ENCODE results near the gene PTCH2. TPM values are rescaled to one million over a fixed set of nuclear protein-coding genes. Genes with fewer than 3 reads are reported as not detected.
"Not testable (repeated sequence)": the region's sequence is repeated elsewhere in the genome, so short reads cannot be mapped to it uniquely, and the experiment has no call there.

Gene PTCH2
- total RNA-seq, 1 donor from 2014 or later, result 1.6 TPM

DNA sequence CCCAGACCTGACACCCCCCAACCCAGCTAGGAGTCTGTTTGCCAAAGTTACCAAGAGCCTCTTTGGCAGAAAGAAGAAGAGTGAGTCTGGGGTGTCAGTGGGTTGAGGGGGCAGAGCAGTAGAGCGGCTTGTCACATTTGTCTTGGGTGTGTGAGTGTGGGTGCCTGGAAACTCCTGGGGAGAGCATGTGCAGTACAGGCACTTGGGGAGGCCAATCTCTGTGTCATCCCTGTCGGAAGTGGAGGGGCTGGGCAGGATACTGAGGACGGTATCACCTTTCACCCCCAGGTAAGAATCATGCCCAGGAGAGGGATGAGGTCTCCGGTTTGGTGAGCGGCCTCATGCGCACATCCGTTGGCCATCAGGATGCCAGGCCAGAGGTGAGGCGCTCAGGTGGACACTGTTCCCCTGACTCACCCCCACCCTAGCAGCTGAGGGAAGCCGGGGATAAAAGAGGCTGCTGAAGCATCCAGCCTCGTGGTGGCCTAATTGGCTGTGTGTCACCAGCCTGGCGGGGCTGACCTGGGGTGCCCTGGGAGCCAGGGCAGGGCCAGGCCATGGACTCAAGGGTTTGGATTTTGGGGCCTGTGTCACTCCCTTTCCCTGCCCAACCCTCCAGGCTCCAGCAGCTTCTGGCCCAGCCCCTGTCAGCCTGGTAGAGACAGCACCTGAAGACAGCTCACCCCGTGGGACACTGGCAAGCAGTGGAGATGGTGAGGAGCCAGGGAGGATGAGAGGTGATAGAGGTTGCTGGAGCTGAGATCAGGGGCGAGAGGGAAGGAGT, 39.5 kb downstream of the PTCH2 start:
- H3K27me3 ChIP-seq (ENCODE audit: control insufficient read depth in 3 of 3, insufficient read depth in 3 of 3, low read length in 3 of 3), result no peaks in the 10 kb centered on the region
- H3K36me3 ChIP-seq (ENCODE audit: control insufficient read depth in 3 of 3, insufficient read depth in 3 of 3, low read length in 3 of 3), result peaks cover 23 to 38% (median 30%) of the 10 kb centered on the region in 3 donors
- H3K4me1 ChIP-seq (ENCODE audit: control insufficient read depth in 3 of 3, insufficient read depth in 3 of 3, low read length in 3 of 3), result peaks cover 41 to 77% (median 70%) of the 10 kb centered on the region in 3 donors
- H3K9me3 ChIP-seq (ENCODE audit: control insufficient read depth in 3 of 3, low read length in 3 of 3), result no peaks in the 10 kb centered on the region
- H3K4me3 ChIP-seq (ENCODE audit: low read length in 3 of 3), result no peak overlapping the region
- peak overlapping the region; percentile 55 for H3K27ac ChIP-seq (ENCODE audit: low read depth, low read length)
- H3K9ac ChIP-seq (ENCODE audit: low read depth in 1 of 3, low read length in 3 of 3), result peak overlapping the region in 2 of 3 donors; percentile 7 to 40

DNA sequence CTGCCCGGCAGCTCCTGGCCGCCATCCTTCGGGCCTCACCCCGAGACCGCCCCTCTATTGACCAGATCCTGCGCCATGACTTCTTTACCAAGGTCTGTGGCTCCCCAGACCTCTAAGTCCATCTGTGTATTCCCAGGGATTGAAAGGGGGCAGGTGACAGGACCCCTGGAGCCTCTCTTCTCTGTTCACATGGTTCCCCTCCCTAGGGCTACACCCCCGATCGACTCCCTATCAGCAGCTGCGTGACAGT, 40.1 kb downstream of the PTCH2 start:
- Histone ChIP-seq H3K36me3 (ENCODE audit: control insufficient read depth in 3 of 3, insufficient read depth in 3 of 3, low read length in 3 of 3) (peaks cover 23 to 38% (median 30%) of the 10 kb centered on the region in 3 donors), H3K4me1 (ENCODE audit: control insufficient read depth in 3 of 3, insufficient read depth in 3 of 3, low read length in 3 of 3) (peaks cover 37 to 71% (median 64%) of the 10 kb centered on the region in 3 donors), H3K4me3 (ENCODE audit: low read length in 3 of 3) (no peak overlapping the region), H3K9me3 (ENCODE audit: control insufficient read depth in 3 of 3, low read length in 3 of 3) (no peaks in the 10 kb centered on the region), H3K9ac (ENCODE audit: low read depth in 1 of 3, low read length in 3 of 3) (peak overlapping the region in 1 of 3 donors; percentile 7), H3K27me3 (ENCODE audit: control insufficient read depth in 3 of 3, insufficient read depth in 3 of 3, low read length in 3 of 3) (no peaks in the 10 kb centered on the region), H3K27ac (ENCODE audit: low read depth, low read length) (peak overlapping the region; percentile 55)

DNA sequence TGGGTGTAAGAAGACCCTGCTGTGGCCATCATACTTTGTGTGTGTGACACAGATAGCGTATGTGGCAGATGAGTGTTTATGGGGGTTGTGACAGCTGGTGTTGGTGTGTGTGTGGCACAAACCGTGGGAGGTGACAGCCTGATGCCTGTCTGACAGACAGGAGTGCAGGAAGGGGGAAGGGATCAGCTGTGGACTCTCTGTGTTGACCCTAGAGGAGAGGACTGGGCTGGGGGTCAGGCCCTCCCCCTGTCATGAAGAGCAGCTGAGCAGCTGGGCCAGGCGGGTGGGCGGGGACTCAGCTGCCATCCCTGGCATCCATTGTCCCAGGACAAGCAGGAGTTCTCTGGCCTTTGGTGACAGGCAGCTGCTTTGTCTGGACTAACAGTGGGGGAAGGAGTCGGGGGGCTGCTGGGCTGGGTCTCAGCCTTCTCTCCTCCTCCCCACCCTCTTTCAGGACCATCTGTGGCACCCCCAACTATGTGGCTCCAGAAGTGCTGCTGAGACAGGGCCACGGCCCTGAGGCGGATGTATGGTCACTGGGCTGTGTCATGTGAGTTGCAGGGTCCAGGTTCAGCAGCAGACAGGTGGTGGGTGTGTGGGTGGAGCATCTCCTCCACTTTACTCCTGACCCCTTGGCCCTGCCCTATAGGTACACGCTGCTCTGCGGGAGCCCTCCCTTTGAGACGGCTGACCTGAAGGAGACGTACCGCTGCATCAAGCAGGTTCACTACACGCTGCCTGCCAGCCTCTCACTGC, 40.6 kb downstream of the PTCH2 start:
- H3K27ac ChIP-seq (ENCODE audit: low read depth, low read length), result peak overlapping the region; percentile 55
- H3K9me3 ChIP-seq (ENCODE audit: control insufficient read depth in 3 of 3, low read length in 3 of 3), result no peaks in the 10 kb centered on the region
- no peaks in the 10 kb centered on the region for H3K27me3 ChIP-seq (ENCODE audit: control insufficient read depth in 3 of 3, insufficient read depth in 3 of 3, low read length in 3 of 3)
- peak overlapping the region; percentile 59 to 79 (median 60) for H3K4me3 ChIP-seq (ENCODE audit: low read length in 3 of 3)
- peaks cover 32 to 66% (median 59%) of the 10 kb centered on the region in 3 donors for H3K4me1 ChIP-seq (ENCODE audit: control insufficient read depth in 3 of 3, insufficient read depth in 3 of 3, low read length in 3 of 3)
- peak overlapping the region; percentile 16 to 70 (median 54) for H3K9ac ChIP-seq (ENCODE audit: low read depth in 1 of 3, low read length in 3 of 3)
- peaks cover 23 to 38% (median 30%) of the 10 kb centered on the region in 3 donors for H3K36me3 ChIP-seq (ENCODE audit: control insufficient read depth in 3 of 3, insufficient read depth in 3 of 3, low read length in 3 of 3)

DNA sequence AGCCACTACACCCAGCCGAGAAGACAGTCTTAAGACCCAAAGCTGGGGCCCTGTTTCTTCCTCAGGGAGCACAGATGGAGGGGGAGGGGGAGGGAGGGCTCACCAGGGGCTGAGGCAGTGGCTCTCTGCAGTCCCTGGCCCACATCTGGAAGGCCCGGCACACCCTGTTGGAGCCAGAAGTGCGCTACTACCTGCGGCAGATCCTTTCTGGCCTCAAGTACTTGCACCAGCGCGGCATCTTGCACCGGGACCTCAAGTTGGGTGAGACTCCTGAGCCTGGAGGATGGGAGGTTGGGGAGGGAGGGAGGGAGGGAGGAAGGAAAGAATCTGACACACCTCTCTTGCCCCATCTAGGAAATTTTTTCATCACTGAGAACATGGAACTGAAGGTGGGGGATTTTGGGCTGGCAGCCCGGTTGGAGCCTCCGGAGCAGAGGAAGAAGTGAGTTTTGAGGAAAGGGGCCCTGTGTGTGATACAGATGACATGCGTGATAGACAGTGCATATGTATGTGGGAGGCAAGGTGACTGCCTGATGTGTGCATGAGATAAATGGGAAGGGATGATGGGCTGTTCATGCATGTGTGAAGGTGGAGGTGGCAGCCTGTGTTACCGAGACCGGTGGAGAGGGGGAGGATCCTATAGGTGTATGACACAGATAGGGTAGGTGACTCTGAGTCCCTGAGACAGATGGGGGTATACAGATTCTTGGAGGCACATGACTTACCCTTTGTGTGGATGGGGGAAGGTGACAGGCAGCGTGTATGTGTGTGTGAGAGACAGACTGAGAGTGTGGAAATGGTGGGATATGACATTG, 41.4 kb downstream of the PTCH2 start:
- Histone ChIP-seq H3K4me1 (ENCODE audit: control insufficient read depth in 3 of 3, insufficient read depth in 3 of 3, low read length in 3 of 3) (peaks cover 24 to 59% (median 52%) of the 10 kb centered on the region in 3 donors), H3K36me3 (ENCODE audit: control insufficient read depth in 3 of 3, insufficient read depth in 3 of 3, low read length in 3 of 3) (peaks cover 23 to 38% (median 27%) of the 10 kb centered on the region in 3 donors), H3K27me3 (ENCODE audit: control insufficient read depth in 3 of 3, insufficient read depth in 3 of 3, low read length in 3 of 3) (no peaks in the 10 kb centered on the region), H3K4me3 (ENCODE audit: low read length in 3 of 3) (peak overlapping the region; percentile 59 to 79 (median 60)), H3K27ac (ENCODE audit: low read depth, low read length) (peak overlapping the region; percentile 55), H3K9ac (ENCODE audit: low read depth in 1 of 3, low read length in 3 of 3) (peak overlapping the region; percentile 16 to 70 (median 54)), H3K9me3 (ENCODE audit: control insufficient read depth in 3 of 3, low read length in 3 of 3) (no peaks in the 10 kb centered on the region)

DNA sequence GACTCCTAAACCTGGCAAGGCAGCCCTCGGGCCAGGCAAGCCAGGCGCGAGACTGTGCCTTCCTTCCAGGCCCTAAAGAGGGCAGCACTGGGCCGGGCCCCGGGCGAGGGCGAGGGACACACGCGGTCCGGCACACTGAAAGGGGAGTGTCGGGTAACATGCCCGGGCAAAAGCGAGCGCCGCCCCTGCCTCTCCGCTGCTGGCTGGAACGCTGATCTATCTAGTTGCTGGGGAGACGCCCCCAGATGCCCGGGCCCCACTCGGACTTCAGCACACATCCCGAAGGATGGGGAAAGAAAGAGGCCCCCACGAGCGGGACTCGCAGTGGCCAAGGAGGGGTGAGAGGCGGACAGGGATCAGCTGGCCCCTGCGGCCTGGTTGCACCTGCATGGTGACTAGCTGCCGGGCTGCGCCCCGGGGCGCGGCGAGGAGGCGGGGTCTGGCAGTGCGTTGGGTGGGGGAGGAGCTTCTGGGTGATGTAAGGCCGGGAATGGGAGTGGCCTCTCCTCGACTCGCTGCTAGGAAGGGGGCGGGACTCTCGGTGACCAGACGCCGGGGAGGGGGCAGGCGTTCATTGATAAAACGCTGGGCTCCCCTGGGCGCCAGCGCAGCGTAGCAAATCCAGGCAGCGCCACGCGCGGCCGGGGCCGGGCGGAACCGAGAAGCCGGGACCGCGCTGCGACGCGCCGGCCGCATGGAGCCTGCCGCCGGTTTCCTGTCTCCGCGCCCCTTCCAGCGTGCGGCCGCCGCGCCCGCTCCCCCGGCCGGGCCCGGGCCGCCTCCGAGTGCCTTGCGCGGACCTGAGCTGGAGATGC, 43.1 kb downstream of the PTCH2 start, which contains the start of gene PLK3:
TSS of gene PLK3 (plus strand) at position 608 of the 815 bp plus-strand sequence. CDS start at position 695, 87 bp downstream.
- Histone ChIP-seq H3K36me3 (ENCODE audit: control insufficient read depth in 3 of 3, insufficient read depth in 3 of 3, low read length in 3 of 3) (peaks cover 17 to 28% (median 19%) of the 10 kb centered on the region in 3 donors), H3K27ac (ENCODE audit: low read depth, low read length) (peak within 1 kb of the TSS; percentile 93), H3K4me1 (ENCODE audit: control insufficient read depth in 3 of 3, insufficient read depth in 3 of 3, low read length in 3 of 3) (peaks cover 17 to 45% (median 37%) of the 10 kb centered on the region in 3 donors), H3K9me3 (ENCODE audit: control insufficient read depth in 3 of 3, low read length in 3 of 3) (no peaks in the 10 kb centered on the region), H3K9ac (ENCODE audit: low read depth in 1 of 3, low read length in 3 of 3) (peak within 1 kb of the TSS; percentile 83 to 92 (median 88)), H3K4me3 (ENCODE audit: low read length in 3 of 3) (peak within 1 kb of the TSS; percentile 77 to 78 (median 78)), H3K27me3 (ENCODE audit: control insufficient read depth in 3 of 3, insufficient read depth in 3 of 3, low read length in 3 of 3) (no peaks in the 10 kb centered on the region)

DNA sequence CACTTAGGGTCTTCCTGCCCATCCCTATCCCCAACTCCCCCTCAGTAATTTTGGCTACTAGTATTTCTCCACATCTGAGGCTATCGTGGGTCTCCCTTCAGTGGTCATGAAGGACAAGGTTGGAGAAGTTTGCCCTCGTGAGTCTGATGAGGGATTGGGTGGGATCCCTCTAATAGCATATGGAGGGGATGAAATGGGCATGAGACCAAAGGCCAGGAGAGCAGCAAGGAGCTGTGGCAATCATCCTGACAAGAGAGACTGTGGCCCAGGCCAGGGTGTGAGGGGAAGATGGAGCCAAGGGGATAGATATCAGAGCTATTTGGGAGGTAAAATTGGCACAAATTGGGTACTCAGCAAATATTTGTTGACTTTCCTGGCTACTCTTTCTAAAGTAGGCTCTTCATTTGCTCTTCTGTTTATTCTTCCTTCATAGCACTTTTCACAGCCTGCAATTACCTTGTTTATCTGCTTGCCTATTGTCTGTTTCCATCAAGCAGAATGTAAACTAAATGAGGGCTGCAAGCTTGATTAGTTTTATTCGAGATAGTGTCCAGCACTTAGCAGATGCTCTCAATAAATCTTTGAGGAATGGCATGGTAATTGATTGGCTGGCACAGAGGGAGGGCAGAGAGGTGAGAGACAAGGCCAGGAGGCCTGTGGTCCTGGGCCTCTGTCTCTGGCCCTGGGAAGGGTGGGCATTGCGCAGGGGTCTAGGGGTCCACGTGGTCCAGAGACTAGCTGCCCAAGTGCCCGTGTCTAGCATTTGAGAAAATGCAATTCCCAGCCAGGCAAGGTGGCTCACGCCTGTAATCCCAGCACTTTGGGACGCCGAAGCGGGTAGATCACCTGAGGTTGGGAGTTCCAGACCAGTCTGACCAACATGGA, 44.3 kb downstream of the PTCH2 start:
- H3K36me3 ChIP-seq (ENCODE audit: control insufficient read depth in 3 of 3, insufficient read depth in 3 of 3, low read length in 3 of 3), result peaks cover 7 to 18% (median 13%) of the 10 kb centered on the region in 3 donors
- no peaks in the 10 kb centered on the region for H3K27me3 ChIP-seq (ENCODE audit: control insufficient read depth in 3 of 3, insufficient read depth in 3 of 3, low read length in 3 of 3)
- H3K4me1 ChIP-seq (ENCODE audit: control insufficient read depth in 3 of 3, insufficient read depth in 3 of 3, low read length in 3 of 3), result peaks cover 17 to 39% (median 29%) of the 10 kb centered on the region in 3 donors
- peak overlapping the region; percentile 93 for H3K27ac ChIP-seq (ENCODE audit: low read depth, low read length)
- H3K9ac ChIP-seq (ENCODE audit: low read depth in 1 of 3, low read length in 3 of 3), result no peak overlapping the region
- no peaks in the 10 kb centered on the region for H3K9me3 ChIP-seq (ENCODE audit: control insufficient read depth in 3 of 3, low read length in 3 of 3)
- no peak overlapping the region for H3K4me3 ChIP-seq (ENCODE audit: low read length in 3 of 3)

DNA sequence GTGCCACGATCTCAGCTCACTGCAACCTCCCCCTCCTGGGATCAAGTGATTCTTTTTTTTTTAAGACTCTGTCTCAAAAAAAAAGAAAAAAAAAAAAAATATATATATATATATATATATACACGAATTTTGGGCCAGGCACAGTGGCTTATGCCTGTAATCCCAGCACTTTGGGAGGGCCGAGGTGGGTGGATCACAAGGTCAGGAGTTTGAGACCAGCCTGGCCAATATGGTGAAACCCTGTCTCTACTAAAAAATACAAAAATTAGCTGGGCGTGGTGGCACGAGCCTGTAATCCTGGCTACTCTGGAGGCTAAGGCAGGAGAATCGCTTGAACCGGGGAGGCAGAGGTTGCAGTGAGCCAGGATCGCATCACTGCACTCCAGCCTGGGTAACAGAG, 45.2 kb downstream of the PTCH2 start:
- H3K27ac ChIP-seq (ENCODE audit: low read depth, low read length); H3K9ac ChIP-seq (ENCODE audit: low read depth in 1 of 3, low read length in 3 of 3); H3K27me3 ChIP-seq (ENCODE audit: control insufficient read depth in 3 of 3, insufficient read depth in 3 of 3, low read length in 3 of 3); H3K9me3 ChIP-seq (ENCODE audit: control insufficient read depth in 3 of 3, low read length in 3 of 3); H3K4me3 ChIP-seq (ENCODE audit: low read length in 3 of 3): not testable (repeated sequence)
- H3K36me3 ChIP-seq (ENCODE audit: control insufficient read depth in 3 of 3, insufficient read depth in 3 of 3, low read length in 3 of 3), result peaks cover 2 to 10% (median 9%) of the 10 kb centered on the region in 3 donors
- peaks cover 12 to 31% (median 21%) of the 10 kb centered on the region in 3 donors for H3K4me1 ChIP-seq (ENCODE audit: control insufficient read depth in 3 of 3, insufficient read depth in 3 of 3, low read length in 3 of 3)

DNA sequence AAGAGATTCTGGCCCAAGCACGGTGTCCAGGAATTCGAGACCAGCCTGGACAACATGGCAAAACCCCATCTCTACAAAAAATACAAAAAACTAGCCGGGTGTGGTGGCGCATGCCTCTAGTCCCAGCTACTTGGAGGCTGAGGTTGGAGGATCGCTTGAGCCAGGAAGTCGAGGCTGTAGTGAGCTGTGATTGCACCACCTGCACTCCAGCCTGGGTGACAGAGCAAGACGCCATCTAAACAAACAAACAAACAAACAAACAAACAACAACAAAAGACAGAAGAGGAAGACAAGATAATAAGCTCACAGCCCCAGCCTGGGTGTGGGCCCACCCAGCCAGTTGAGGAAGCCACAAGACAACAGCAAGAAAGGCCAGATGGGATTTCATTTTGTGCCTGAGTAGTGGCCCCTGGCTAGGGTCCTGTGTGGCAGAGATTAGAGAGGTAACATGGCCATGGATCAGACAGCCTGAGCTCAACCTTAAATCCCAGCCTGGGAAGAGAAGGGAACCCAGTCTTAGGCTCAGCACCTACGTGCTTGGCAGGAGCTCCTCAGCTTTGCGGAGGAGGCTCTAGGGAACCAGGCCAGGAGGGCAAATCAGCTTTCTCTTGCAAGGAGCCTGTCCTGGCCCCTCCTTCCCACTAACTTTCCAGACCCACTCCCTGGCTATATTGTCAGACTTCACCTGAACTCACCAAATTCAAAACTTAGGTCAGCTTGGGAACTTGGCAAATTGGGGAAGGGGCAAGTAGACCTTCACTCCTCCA, 50.1 kb downstream of the PTCH2 start:
- Histone ChIP-seq H3K36me3 (ENCODE audit: control insufficient read depth in 3 of 3, insufficient read depth in 3 of 3, low read length in 3 of 3) (no peaks in the 10 kb centered on the region), H3K27ac (ENCODE audit: low read depth, low read length) (no peak overlapping the region), H3K9ac (ENCODE audit: low read depth in 1 of 3, low read length in 3 of 3) (no peak overlapping the region), H3K4me3 (ENCODE audit: low read length in 3 of 3) (no peak overlapping the region), H3K9me3 (ENCODE audit: control insufficient read depth in 3 of 3, low read length in 3 of 3) (no peaks in the 10 kb centered on the region), H3K4me1 (ENCODE audit: control insufficient read depth in 3 of 3, insufficient read depth in 3 of 3, low read length in 3 of 3) (no peaks in the 10 kb centered on the region), H3K27me3 (ENCODE audit: control insufficient read depth in 3 of 3, insufficient read depth in 3 of 3, low read length in 3 of 3) (no peaks in the 10 kb centered on the region)
